ENCODE measurements around the gene VWA8. TPM values are rescaled to one million over a fixed set of nuclear protein-coding genes. Genes with fewer than 3 reads are reported as not detected.
A peak's percentile ranks its signal among the peaks of the same experiment; 100 is the strongest.
"Not testable (repeated sequence)": the region's sequence is repeated elsewhere in the genome, so short reads cannot be mapped to it uniquely, and the experiment has no call there.

The VWA8 gene
- total and polyA plus RNA-seq, 10 donors = 2.7 to 33.6 (median 18.3) TPM

DNA sequence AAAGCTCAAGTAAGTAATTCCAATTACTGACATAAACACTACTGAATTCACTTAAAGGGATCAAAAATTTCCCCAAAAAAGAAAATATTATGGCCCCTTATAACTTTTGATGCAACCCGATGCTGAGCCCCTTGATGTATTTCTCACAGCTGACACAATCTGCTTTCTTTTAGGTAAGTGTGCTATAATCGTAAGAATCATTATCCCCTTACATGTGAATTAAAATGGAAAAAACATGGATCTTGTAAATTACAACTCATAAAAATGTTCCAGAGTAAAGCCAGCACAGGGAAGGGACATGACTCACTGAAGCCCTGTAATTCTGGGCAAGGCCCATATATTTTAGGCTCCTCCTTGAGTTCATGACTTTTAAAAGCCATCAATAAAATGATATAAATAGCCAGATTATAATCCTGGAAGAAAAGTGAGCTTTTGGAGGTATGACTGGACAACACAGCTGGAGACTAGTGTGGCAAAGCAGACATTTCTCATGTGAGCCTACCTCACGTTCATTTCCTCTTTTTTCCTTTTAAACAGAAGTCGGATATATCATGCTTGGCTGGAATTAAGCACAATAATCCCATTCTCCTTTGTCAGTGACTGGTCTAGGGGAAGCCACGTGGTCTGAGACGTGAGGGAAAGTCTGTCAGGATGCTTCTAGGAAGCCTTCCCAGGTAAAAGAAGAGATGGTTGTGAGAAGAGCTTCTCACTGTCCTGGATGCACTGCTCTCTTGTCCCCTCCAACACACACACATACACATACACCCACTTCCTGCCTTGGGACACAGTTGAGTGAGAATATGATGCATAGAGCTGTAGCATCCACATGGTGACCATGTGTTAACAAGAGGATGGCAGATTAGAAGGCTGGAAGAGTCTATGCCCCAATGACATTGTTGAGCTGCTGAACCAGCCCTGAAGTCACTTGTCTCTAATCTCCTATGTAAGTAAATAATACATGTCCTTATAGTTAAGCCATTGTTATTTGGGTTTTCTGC is 338.2 kb downstream of the VWA8 start:
- no peak overlapping the region for H3K4me3 ChIP-seq
- intact Hi-C loops (cut with DNase I; ENCODE audit: low total_unique reads) = no loop called here
- peak overlapping the region in 1 of 8 donors; percentile 14 for H3K27ac ChIP-seq
- peaks cover 0 to 3% (median 0%) of the 10 kb centered on the region in 8 donors for H3K9me3 ChIP-seq
- no peaks in the 10 kb centered on the region for H3K36me3 ChIP-seq
- H3K27me3 ChIP-seq (replicated peaks in 1 of 7) = no peaks in the 10 kb centered on the region
- WGBS, 5 donors = 78 to 89% (median 83%) methylated on average over 6 of the region's 6 CpGs
- H3K4me1 ChIP-seq = no peaks in the 10 kb centered on the region
- no peak for DNase-seq
- TF ChIP-seq POLR2A (IDR thresholded peaks at IDR 0.05) (no peak), POLR2AphosphoS5 (IDR thresholded peaks at IDR 0.05) (no peak)
- TF ChIP-seq, protein P1, sequence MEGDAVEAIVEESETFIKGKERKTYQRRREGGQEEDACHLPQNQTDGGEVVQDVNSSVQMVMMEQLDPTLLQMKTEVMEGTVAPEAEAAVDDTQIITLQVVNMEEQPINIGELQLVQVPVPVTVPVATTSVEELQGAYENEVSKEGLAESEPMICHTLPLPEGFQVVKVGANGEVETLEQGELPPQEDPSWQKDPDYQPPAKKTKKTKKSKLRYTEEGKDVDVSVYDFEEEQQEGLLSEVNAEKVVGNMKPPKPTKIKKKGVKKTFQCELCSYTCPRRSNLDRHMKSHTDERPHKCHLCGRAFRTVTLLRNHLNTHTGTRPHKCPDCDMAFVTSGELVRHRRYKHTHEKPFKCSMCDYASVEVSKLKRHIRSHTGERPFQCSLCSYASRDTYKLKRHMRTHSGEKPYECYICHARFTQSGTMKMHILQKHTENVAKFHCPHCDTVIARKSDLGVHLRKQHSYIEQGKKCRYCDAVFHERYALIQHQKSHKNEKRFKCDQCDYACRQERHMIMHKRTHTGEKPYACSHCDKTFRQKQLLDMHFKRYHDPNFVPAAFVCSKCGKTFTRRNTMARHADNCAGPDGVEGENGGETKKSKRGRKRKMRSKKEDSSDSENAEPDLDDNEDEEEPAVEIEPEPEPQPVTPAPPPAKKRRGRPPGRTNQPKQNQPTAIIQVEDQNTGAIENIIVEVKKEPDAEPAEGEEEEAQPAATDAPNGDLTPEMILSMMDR (IDR thresholded peaks at IDR 0.05 in 8 of 11, conservative IDR thresholded peaks at IDR 0.05 in 3 of 11) = no peak

DNA sequence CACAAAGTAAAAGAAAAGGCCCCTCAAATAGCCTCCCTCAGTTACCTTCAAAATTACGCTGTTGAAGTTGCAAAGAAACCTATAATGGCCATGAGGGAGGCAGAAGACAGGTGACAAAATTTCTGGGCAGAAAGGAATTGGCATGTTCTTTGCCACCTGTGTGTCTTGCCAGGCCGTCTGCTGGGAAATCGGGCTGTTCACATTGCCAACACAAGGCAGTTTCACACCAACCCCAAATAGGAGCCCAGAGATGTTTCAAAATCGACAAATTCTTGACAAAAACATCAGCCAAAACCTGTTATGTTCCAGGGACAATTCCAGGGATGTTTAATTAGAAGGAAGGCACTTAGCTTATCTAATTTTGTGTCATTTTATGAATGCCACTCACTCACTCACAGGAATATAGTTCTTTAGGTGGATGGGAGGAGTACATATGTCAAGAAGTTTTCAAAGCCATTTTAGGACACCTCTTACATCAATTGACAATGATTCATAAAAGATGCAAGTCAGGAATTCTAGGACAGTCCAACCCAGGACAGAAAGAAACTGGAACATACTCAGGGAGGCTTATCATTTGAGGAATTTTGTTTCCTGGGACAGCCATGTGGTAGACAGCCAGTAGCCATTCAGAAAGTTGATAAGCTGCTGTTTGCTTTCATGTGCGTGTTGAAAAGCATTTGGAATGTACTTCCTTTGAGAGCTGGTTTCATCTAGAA is 339.0 kb downstream of the VWA8 start:
- no peak for TF ChIP-seq POLR2A (IDR thresholded peaks at IDR 0.05)
- intact Hi-C loops (cut with DNase I; ENCODE audit: low total_unique reads) = no loop called here
- no peak for DNase-seq
- Histone ChIP-seq H3K36me3 (no peaks in the 10 kb centered on the region), H3K9me3 (peaks cover 0 to 3% (median 0%) of the 10 kb centered on the region in 8 donors), H3K27ac (peak overlapping the region in 2 of 8 donors; percentile 14 to 26), H3K27me3 (replicated peaks in 1 of 7) (no peaks in the 10 kb centered on the region), H3K4me1 (no peaks in the 10 kb centered on the region), H3K4me3 (no peak overlapping the region)
- 87 to 94% (median 92%) methylated on average over 5 of the region's 5 CpGs for WGBS, 5 donors

DNA sequence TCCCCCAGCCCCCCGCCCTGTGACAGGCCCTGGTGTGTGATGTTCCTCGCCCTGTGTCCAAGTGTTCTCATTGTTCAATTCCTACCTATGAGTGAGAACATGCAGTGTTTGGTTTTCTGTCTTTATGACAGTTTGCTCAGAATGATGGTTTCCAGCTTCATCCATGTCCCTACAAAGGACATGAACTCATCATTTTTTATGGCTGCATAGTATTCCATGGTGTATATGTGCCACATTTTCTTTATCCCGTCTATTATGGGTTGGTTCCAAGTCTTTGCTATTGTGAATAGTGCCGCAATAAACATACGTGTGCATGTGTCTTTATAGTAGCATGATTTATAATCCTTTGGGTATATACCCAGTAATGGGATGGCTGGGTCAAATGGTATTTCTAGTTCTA is 343.3 kb downstream of the VWA8 start:
- H3K36me3 ChIP-seq = peaks cover 0 to 24% (median 8%) of the 10 kb centered on the region in 6 donors
- H3K4me3 ChIP-seq; H3K27me3 ChIP-seq (replicated peaks in 1 of 7); DNase-seq; H3K9me3 ChIP-seq; intact Hi-C loops (cut with DNase I; ENCODE audit: low total_unique reads); H3K27ac ChIP-seq: not testable (repeated sequence)
- WGBS, 5 donors = 96 to 99% (median 97%) methylated on average over 5 of the region's 5 CpGs
- peaks cover 0 to 12% (median 0%) of the 10 kb centered on the region in 6 donors for H3K4me1 ChIP-seq

DNA sequence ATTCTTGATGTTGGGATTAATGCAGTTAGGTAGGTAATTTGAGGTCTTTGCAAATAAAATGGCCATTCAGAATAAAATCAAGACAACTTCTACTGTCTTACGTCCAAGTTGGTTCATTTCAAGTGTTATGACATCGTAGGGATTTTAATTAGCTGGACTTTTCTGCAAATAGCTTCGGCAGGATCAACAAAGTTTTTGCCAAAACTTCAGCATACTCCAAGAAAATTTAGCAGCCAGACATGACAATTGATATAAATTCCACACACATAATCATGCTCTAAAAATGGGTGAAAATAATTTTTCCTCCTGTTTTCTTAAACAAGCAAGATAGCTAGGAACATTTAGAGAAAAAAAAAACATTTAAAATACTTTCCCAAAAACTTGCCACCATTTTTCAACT is 344.8 kb downstream of the VWA8 start:
- peaks cover under 1 to 32% (median 10%) of the 10 kb centered on the region in 6 donors for H3K36me3 ChIP-seq
- H3K27ac ChIP-seq = no peak overlapping the region
- intact Hi-C loops (cut with DNase I; ENCODE audit: low total_unique reads) = no loop called here
- no peak for DNase-seq
- WGBS, 5 donors = 78 to 98% (median 94%) methylated on average over 3 of the region's 3 CpGs
- no peak overlapping the region for H3K4me3 ChIP-seq
- no peak for TF ChIP-seq POLR2AphosphoS5 (IDR thresholded peaks at IDR 0.05)
- TF ChIP-seq, protein P1 (IDR thresholded peaks at IDR 0.05 in 8 of 11, conservative IDR thresholded peaks at IDR 0.05 in 3 of 11) = no peak
- no peak for TF ChIP-seq POLR2A (IDR thresholded peaks at IDR 0.05)
- no peaks in the 10 kb centered on the region for H3K27me3 ChIP-seq (replicated peaks in 1 of 7)
- H3K9me3 ChIP-seq = peaks cover 0 to 3% (median 0%) of the 10 kb centered on the region in 8 donors
- H3K4me1 ChIP-seq = peaks cover 0 to 12% (median 0%) of the 10 kb centered on the region in 6 donors

DNA sequence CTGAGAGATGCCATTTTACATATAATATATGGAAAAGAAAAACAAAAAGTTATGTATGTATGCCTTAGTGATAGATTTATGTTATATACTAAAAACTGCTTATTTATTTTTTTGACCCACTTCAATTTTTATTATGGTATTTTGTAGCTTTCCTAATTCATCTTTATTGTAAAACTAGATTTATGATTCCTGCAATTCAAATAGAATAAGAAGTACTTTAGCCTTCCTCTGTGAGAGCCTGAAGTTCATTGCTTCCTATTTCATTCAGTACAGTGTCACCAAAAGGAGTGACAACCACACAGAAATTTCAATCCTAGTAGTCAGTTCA is 345.4 kb downstream of the VWA8 start:
- no peak for DNase-seq
- no peak overlapping the region for H3K4me3 ChIP-seq

More for the DNA sequence above, 345.4 kb downstream of the VWA8 start:
- intact Hi-C loops (cut with DNase I; ENCODE audit: low total_unique reads) = no loop called here
- Histone ChIP-seq H3K4me1 (peaks cover 0 to 12% (median 0%) of the 10 kb centered on the region in 6 donors), H3K27ac (no peak overlapping the region), H3K36me3 (peaks cover 2 to 39% (median 17%) of the 10 kb centered on the region in 6 donors), H3K9me3 (peaks cover 0 to 3% (median 0%) of the 10 kb centered on the region in 8 donors), H3K27me3 (replicated peaks in 1 of 7) (no peaks in the 10 kb centered on the region)
- no peak for TF ChIP-seq POLR2A (IDR thresholded peaks at IDR 0.05)
- TF ChIP-seq, protein P1 (IDR thresholded peaks at IDR 0.05 in 8 of 11, conservative IDR thresholded peaks at IDR 0.05 in 3 of 11) = no peak
- TF ChIP-seq POLR2AphosphoS5 (IDR thresholded peaks at IDR 0.05) = no peak
